GM19452 (cell line): ENCODE results near the gene LRRC7.

Experiments
- ATAC-seq: cut with Tn5 transposase; IDR thresholded peaks from one replicate; pipeline ENCODE4 v1.9.1; 2021; ENCODE audit not compliant: unreplicated experiment

LRRC7 gene

GRCh38 chr1:70084314-70084915 is 516.7 kb downstream of the LRRC7 start:
- no peak for ATAC-seq

GRCh38 chr1:70085521-70085920 is 517.8 kb downstream of the LRRC7 start:
- ATAC-seq, result no peak

- ATAC-seq, result no peak
These were observed 519.2 kb downstream of the LRRC7 start for GRCh38 chr1:70086897-70087296.

- ATAC-seq, result no peak
These were observed 522.4 kb downstream of the LRRC7 start for GRCh38 chr1:70090141-70090540.

DNA sequence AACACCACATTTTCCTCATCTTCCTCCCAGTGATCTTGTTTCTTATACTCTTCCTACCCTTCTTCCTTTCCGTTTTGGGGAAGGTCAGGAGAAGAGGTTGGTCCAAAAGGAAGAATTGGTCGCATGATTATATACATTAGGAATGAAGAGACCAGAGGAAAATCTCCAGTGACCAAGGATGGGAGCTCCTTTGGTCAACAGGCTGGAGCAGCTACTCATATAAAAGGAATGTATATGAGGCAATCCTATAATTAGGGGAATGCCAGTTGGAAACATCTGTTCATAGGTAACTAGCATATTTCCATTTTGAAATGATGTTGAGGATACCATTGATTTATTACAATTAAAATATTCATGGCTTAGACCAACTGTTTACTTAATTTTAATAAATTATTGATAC is 523.2 kb downstream of the LRRC7 start:
- ATAC-seq, result no peak

DNA sequence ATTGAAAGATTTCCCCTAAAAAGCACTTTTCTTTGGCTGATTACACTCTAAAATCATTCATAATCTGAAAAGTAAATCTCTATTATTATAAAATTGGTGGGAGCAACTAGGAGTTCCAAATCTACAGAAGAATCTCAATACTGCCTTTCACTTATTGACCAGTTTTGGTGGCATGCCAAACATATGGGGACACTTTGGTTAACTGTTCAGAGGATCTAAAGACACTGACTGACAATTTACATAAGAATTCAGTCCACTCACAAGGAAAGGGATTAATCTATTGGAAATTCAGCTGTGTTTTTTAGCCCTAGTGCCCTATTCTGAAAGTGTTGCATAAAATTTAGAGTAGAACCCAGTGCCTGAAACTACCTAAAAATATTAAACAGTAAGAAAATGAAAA is 524.1 kb downstream of the LRRC7 start:
- ATAC-seq, result no peak

- no peak for ATAC-seq
These were observed 524.8 kb downstream of the LRRC7 start for GRCh38 chr1:70092526-70092925.

- ATAC-seq, result no peak
These were observed 525.7 kb downstream of the LRRC7 start for GRCh38 chr1:70093250-70093975.

DNA sequence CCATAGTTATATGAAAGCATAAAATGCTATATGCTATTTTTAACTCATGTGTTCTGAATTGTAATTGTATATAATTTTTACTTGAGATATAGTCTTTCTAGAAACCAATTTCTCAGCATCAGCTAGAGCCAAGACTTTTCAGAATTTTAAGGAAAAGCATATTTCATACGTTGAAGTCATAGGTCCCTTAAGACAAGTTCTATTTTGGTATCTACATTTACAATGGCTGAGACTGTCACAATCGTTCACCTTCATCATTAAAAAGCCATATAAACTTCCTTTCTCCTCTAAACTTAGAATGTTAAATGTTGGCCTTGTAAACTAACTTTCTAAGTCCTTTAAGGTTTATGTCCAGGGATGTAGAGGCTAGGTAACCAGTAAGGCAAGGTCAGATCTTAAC is 533.5 kb downstream of the LRRC7 start:
- no peak for ATAC-seq

GRCh38 chr1:70101774-70102173 is 534.1 kb downstream of the LRRC7 start:
- ATAC-seq, result no peak

DNA sequence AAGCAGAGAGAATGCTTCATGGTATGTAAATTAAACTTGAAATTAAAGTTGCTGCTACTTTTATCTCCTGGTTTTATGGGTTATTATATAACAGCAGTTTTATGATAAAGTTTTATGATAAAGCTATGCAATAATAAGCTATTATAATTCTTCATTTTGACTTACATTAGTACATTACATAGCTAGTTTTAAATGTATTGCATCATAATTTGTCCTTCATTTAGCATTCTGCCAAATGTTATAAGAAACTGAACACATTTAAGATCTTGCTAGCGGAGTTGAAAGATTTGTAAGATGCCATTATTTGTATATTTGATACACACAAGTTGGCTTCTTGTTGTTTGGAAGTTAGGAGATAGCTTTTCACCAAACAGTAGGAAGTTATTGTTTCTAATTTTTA is 536.0 kb downstream of the LRRC7 start:
- no peak for ATAC-seq

- ATAC-seq, result no peak
These were observed 541.5 kb downstream of the LRRC7 start for GRCh38 chr1:70109241-70109640.

DNA sequence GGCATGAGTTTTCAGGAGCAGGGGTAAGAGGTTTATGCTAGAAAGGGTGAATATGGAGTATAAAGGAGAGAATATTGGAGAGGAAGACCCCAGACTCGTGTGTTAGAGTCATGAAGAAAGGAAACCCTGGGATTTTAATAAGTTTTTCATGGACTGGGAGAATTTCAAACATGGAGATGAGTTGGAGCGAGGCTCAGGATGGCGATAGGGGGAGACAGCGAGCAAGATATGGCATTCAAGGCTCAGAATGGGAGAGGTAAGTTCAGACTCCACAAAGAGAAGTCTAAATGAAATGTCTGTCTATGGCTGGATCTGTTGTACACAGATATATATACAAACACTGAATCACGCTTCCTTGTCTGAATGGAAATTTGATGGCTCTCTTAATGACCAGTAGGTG is 545.1 kb downstream of the LRRC7 start:
- no peak for ATAC-seq

- ATAC-seq, result no peak
These were observed 547.6 kb downstream of the LRRC7 start for GRCh38 chr1:70115315-70115714.

DNA sequence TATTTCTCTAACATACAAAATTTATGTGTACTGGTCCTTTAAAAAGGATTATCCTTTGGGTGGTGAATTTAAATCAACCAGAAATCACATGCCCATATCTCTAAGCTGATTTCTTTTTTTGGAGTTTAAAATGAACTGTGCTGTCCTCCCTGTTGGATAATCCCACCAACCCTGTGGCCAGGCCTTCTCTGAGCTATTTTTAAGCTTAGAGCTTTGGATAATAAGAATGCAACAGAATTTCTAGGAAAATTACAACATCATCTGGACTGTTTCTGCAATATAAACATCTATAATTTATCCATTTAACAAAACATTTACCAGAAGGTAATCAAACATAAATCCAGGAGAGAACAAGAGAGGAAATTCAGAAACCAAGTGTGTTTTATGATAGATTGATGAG is 549.3 kb downstream of the LRRC7 start:
- no peak for ATAC-seq

- no peak for ATAC-seq
These were observed 566.4 kb downstream of the LRRC7 start for GRCh38 chr1:70134148-70134547.

- no peak for ATAC-seq
These were observed 572.6 kb downstream of the LRRC7 start for GRCh38 chr1:70140343-70140742.

DNA sequence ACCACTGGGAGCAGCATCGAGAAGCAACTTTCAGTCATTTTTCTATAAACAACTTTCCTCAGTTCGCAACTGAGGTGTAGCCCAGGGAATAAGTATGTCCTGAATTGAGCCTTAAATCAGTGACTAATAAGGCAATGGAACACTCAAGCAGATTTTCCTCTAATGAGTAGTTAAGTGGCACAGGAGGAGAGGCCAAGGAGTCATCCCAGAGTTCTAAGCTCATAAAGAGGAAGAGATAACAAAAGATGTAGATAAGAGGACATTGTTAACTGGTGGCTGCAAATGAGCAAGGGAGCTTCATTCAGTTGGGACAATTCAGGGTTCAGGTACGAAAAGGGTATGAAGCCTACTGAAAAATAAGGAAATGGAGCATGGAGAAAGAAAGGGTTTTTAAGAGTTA is 573.2 kb downstream of the LRRC7 start:
- ATAC-seq, result no peak

DNA sequence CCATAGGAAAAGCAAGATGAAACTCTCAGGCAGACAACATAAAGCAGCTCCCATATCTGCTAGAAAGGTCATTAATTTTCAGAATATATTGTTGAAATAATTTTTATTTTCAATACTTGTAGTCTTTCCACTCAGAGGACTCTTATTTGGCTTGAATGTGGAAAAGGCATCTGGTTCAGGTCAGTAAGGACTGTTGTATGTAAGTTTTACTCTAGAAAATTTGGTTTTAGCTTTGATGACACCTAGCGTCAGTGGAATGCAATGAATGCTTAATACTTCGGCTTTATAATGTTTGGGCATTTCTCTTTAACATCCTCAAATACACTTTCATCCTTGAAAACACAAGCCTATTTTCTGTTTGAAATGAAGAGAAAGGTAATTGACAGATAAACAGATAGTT is 574.4 kb downstream of the LRRC7 start:
- ATAC-seq, result no peak

- no peak for ATAC-seq
These were observed 575.4 kb downstream of the LRRC7 start for GRCh38 chr1:70143048-70143659.

GRCh38 chr1:70146488-70146887 is 578.8 kb downstream of the LRRC7 start:
- no peak for ATAC-seq

DNA sequence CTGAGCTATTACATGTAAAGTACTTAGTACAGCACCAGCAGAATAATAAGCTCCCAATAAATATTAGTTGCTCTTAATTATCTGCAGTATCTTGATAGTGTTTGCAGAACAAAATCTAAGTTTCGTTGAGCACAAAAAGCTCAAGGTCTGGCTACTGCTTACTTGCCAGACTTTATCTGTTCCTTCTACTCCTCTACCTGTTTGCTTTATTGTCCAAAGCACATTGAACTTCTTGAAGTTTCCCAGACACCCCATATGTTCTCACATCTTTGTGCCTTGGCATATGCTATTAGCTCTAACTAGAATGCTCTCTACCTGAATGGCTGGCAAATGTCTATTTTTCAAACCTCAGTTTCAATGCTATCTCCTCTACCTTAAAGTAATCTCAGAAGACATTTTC is 582.7 kb downstream of the LRRC7 start:
- no peak for ATAC-seq

- ATAC-seq, result no peak
These were observed 586.0 kb downstream of the LRRC7 start for GRCh38 chr1:70153739-70154138.
